Hepatocyte (in vitro differentiated cells): ENCODE data around the gene SLC6A8.

Experiments
- CTCF ChIP-seq: fragments of 200-600 bp; sonication (generic); IDR thresholded peaks from 2 replicates; pipeline ENCODE4 v1.5.1; 2016; ENCODE audit warnings: antibody characterized with exemption, mild to moderate bottlenecking; ENCODE audit not compliant: poor library complexity
- EZH2 ChIP-seq: fragments of 200-600 bp; sonication (generic); IDR thresholded peaks from 2 replicates; pipeline ENCODE4 v1.6.1; 2016; ENCODE audit warnings: antibody characterized with exemption, mild to moderate bottlenecking, borderline replicate concordance

DNA sequence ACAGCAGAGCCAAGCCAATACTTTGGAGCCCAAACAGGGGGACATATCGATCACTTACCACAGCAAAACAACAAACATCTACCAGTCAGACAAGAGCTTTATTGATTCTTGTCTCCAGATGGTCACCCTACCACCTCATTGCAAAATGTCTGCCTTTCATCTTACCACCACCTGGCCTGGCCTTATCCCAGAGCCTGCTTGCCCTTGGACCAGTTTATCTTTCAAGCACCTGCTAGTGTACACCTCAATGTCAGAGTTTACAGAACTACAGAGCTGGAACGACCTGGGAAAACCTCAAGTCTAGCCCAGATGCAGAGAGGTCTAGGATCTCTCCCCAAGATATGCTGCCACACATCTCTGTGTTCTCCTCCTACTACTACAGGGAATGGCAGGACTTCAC is 32.0 kb downstream of the SLC6A8 start:
- no peak for TF ChIP-seq CTCF
- no peak for TF ChIP-seq EZH2
